ENCODE data around the gene MYH7.
"Not testable (repeated sequence)": the region's sequence is repeated elsewhere in the genome, so short reads cannot be mapped to it uniquely, and the experiment has no call there.

Gene MYH7

DNA sequence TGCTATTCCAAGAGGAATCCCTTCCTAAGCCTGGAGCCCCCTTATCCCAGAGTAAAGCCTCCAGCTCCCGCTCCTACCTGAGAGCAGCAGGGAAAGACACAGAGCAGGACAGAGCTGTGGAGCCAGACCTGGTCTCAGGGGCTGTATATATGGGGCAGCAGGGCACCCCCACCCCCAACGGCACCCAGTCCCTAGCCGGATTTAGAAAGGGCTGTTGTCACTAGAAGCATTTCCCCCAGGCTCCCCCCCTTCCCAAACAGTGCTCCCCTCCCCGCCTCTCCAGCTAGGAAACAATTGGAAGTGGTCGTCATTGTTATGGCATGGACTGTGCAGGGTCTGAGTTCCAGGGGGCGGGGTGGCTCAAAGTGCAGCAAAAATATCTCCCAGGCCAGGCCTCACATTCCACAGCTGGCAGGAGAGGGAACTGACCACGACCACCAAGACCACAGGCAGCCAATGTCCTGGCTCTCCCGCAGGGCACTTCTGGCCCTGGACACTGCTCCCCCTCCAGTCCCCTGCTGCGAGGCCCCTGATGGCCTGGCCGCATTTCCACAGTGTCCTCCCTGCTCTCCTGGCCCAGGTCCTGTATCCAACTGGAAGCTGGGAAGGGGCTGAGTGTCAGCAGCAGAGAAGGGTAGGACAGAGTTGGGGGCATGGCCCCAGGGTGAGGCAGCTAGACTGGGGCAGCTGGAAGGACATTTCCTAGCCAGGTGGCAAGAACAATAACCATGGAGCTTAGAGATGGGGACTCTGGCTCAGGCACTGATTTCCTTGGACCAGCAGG is at the start of gene MYH7:
Gene MYH7, minus strand, starts transcription at position 118 of the 784 bp plus-strand sequence. CDS start 1,928 bp downstream, outside the sequence.
- DNase-seq: no peak

DNA sequence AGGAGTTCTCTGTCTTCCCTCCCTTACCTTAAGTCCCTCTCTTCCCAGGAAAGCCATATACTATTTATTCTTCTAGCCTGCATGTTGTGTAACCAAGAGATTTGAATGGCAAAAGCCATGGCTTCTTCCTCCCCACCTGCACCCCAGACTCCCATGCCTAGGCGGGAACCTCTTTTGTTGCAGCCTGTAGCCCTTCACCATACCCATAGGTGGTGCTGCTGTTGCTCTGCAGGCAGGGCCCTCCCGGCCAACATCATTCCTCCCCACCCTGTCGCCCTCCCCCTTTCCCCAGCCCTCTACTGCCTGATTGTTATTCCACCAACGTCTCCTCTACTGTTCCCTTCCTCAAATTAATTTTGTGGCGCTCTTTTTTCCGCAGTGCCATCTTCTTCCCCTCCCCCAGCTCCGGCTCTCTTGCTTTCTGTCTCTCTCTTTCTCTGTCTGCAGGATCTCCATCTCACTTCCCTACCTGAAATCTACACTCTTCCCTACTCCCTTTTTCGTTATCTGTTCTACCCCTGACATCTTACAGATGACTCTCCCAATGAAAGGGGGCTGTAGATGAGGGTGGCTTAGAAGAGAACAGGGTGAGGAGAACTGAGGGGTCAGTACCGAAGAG is 47.9 kb upstream of the MYH7 start:
- no peak for DNase-seq

DNA sequence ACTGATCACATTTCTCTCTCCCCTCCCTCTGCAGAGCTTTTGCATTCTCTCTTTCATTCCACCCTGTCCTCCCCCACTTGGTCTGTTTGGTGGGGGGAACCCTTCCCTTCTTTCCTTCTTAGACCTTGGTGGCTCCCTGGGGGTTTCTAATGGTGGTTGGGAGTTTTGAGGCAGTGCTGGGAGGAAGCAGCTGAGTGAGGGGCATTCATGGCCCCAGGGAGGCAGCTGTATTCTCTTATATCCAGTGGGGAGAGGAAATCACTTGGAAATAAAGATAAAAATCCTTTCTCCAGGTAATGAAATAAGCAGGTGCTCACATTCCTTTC is 47.3 kb upstream of the MYH7 start:
- no peak for DNase-seq

DNA sequence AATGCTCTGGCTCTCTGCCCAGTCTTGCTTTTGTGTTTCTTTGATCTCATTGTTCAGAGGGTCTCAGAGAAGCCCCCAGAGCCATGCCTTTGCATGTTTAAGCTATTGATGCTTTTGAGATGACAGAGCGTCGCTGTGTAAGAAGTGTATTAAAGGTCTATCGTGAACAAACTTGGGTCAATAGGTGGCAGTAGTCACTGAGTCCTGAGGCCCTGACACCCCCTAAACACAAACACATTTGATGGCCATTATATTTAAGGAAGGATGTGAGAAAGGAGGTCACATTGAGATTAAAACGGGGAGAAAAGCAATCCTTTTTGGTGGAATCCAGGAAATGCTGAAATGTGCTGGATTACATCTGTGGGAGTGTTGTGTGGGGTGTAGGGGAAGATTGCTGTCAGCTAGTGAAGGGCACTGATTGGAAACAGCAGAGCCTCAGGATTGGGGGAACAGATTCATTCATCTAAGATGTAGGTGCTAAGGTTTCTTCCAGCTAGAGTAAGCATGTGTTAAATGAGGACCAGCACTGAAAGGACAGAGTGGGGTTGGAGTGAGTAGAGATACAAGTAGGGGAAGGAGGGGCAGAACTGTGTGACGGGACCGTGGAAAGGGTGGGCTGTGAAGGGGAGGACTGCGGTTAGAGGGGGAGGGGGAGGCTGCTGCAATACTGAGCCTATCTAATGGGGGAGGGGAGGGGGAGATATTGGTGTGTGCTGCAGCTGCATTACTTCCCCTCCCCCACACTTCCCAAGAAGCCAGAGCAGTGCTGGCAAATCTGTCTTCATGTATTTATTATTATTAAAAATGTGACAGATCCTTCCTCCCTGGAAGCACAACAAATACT is 46.7 kb upstream of the MYH7 start:
- no peak for DNase-seq

DNA sequence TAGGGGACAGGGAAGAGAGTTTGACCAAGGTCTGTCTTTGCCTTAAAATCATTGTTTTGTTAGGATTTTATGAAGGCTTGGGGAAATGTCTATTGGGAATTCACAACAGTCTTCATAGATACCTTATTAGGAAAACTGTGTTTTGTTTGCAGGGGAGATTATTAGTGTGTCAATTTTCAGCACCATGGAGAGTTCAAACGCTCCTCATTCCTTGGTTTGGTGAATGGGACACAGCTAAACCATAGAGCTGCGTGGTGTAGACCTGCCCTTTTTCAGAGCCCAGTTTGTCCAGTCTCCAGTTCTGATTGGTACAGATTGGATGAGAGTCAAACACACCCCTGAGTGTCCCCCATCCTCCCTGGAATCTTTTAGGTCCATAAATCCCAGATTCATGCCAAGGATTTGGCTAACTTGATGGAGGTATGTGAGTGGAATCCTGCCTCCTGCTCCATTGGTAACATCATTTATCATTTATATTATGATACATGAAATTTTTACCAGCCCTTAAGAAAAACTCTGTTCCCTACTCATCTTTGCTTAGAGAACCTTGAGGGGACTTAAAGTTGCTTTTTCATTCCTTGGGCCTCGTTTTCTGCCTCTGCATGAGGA is 46.0 kb upstream of the MYH7 start:
- no peak for DNase-seq

DNA sequence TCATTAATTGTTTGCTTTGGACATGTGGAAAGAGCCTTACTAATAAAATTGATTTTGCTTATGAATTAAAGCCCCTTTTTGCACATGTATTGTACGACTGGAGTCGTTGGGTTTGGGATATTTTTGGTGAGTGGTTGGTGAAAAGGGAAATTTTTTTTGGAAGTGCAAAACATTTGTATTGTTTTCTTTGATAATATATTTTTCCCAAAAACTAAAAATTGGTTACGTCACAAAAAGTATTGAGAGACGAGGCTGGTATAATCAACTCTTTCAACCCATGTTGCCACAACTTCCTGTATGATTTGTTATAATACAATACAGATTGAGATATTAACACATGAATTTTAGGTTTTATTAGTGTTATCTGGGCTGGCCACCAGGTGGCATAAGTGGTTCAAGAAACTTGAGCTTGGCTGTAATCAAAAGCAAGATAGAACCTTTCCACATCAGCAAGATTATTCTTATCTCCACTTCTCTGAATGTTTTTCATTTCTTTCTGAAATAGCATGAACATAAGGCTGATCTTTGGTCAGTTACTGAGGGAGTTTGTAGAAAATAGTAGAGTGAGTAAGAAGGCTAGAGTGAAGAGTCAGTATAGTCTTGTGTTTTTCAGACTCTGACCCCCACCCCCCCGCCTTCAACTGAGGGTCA is 42.8 kb upstream of the MYH7 start:
- DNase-seq: no peak

DNA sequence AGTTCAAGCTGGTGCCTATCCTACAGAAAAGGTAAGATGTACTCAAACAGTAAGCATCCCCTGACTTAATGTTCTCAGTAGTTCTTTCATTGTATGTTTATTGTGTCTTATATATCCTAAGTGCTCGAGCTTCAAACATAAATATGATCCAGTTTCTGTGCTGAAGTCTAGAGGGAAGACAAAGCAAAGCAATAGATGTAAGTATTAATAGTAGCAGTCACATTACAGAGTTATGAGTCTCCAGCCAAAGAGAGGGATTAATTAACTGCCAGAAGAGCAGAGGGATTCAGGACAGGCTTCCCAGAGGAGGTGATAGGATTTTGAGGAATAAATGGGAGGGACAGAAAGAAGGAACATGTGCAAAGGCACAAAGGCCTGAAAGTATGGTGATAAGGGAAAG is 35.5 kb upstream of the MYH7 start:
- no peak for DNase-seq

DNA sequence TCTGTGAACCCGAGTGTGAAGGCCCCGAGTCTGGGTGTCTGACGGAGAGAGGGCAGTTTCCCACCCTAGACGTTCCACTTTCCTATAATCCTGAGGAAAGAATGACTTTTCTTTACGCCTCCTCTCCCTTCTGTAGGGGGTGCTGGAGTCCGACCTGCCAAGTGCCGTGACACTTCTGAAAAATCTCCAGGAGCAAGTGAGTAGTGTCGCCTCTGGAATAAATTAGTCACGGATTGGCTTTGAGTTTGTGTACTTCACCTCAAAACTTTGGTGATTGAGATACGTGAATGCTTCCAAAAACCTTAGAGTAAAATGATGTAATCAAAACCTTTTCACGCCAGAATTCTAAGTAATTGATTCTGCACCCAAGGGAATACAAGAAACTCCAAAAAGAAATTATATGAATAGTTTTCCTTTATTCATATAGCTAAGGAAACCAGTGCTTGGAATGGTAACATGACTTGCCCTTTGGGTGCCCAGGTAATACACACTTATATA is 34.5 kb upstream of the MYH7 start:
- DNase-seq: no peak

DNA sequence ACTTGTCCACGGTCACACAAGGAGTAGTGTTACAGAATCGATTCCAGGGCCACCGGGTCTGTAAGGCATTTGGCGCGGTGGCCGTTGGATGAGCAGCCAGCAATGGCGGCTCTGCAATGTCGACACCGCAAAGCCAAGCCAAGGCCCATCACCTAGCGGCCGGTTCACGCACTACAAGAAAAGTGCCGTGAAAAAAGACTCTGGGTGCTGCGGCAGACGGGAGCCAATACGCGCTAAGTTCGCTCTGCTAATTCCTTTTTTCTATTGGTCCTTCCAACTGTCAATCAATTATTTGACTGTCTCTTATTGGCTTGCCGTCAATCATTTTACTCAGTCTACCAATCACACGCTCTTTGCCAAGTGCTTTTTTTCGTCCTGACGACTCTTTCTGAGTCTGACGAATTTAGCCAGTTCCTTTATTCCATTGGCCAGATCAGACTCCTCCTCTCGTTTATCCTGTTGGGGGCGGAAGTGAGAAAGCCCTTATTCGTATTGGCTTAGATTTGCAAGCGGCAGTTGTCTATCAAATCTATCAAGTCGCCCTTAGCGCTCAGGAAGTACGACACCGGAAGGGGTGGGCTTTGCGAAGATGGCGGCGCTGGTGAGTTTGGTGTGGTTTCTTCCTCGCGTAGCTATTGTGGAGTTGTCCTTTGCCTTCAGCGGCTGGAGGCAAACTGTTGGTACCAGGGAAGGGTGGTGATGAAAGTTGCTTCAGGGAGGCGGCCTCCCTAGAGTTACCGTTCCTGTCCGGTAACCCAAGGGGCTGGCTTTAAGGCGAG is 33.9 kb upstream of the MYH7 start, which contains the start of gene NGDN:
Gene NGDN, plus strand, starts transcription at position 577 of the 779 bp plus-strand sequence. Its CDS starts 13 bp downstream, at position 590.
- peak; percentile 96 for DNase-seq

DNA sequence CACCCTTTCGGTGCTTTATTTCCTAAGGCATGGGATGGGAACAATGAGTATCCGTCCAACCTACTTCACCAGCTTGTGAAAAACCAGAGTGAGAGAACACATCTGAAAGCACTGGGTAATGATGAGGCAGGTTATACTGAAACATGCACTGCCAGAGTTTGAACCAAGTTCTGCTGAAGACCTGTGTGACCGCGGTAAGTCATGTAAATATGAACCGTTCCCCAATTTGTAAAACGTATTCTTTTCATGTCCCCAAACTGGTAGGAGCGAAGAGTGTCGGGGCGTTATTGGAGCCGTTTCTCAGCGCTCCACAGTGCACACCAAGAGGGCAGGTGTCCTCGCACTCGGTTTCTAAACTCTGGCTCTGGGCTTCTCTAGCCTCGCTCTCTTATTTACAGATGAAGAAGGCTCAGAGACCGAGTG is 33.3 kb upstream of the MYH7 start:
- DNase-seq: no peak

DNA sequence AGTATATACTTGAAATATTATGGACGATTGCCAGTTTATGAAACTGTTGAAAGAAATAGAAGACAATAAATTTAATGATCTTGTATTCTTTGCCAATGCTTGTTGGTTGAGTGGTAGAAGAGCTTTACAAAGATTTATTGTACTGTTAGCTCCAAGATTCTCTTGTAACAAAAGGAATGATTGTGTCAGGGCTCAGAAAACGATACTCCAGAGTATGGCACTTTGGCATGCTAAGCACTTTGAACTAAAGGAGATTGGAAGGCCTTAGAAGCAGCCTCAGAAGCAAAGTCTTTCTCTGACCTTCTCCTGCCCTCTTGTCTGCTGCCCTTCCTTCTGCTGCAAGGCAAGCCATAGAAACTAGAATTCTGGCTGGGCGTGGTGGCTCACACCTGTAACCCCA is 29.8 kb upstream of the MYH7 start:
- no peak for DNase-seq

DNA sequence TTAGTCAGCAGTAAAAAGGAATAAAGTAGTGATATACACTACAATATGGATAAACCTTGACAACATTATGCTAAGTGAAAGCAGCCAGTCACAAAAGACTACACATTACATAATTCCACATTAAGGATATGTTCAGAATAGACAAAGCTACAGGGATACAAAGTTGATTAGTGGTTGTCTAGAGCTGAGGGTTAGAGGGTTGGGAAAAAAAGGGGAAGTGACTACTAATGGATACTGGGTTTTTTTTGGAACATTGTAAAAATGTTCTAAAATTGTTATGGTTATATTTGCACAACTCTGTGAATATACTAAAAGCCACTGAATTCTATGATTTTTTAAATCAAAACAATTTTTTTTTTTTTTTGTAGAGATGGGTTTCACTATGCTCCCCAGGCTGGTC is 29.2 kb upstream of the MYH7 start:
- no peak for DNase-seq

DNA sequence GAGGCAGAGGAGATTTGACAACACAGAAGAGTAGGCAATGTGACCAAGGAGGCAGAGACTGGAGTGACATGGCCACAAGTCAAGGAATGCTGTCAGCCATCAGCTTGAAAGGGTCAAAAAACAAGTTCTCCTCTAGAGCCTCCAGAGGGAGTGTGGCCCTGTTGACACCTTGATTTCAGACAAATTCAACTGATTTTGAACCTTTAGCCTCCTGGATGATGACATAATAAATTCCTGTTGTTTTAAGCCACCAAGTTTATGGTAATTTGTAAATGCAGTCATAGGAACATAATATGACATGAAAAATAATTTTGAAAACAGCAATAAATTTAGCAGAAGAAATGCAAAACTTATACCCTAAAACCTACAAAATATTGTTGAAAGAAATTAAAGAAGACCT is 25.5 kb upstream of the MYH7 start:
- no peak for DNase-seq

DNA sequence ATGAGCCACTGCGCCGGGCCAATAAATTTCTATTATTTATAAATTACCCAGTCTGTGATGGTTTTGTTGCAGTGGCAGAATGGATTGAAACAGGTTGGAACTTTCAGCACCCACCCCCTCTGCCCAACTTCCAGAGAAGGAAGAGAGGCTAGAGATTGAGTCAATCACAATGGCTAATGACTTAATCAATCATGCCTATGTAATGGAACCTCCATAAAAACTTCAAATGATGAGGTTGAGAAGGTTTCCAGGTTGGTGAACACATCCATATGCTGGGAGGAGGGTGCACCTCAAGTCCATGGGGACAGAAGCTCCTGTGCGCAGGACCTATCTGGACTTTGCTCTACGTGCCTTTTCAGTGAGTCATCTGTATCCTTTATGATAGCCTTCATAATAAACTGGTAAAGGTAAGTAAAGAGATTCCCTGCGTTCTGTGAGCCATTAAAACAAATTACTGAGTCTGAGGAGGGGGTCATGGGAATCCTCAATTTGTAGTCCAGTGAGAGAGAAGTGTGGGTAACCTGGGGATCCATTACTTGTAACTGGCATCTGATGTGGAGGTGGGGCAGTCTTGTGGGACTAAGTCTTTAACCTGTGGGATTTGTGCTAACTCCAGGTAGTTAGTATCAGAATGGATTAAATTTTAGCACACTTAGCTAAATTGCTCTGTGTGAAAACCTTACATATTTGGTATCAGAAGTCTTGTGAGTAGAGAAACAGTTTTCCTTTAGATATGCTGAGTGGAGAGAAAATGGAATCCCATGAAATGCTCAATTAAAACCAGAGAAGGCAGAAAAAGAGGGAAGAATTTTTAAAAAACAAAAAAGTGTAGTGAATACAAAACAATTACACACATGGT is 22.4 kb upstream of the MYH7 start:
- no peak for DNase-seq

DNA sequence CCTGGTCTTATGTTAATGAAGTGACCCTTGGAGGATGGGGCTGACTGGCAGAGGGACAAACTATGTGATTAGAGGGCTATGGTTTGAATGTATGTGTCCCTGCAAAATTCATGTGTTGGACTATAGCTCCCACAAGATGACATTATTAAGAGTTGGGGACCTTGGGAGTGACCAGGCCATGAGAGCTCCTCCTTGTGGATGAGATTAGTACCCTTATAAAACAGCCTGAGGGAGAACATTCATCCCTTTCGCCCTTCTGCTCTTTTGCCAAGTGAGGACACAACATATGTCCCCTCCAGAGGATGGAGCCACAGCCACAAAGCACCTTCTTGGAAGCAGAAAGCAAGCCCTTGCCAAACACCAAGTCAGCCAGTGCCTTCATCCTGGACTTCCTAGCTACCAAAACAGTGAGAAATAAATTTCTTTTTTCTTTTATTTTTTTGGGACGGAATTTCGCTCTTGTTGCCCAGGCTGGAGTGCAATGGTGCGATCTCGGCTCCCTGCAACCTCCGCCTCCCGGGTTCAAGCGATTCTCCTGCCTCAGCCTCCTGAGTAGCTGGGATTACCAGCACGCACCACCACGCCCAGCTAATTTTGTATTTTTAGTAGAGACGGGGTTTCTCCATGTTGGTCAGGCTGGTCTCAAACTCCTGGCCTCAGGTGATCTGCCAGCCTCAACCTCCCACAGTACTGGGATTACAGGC is 21.6 kb upstream of the MYH7 start:
- DNase-seq: not testable (repeated sequence)

DNA sequence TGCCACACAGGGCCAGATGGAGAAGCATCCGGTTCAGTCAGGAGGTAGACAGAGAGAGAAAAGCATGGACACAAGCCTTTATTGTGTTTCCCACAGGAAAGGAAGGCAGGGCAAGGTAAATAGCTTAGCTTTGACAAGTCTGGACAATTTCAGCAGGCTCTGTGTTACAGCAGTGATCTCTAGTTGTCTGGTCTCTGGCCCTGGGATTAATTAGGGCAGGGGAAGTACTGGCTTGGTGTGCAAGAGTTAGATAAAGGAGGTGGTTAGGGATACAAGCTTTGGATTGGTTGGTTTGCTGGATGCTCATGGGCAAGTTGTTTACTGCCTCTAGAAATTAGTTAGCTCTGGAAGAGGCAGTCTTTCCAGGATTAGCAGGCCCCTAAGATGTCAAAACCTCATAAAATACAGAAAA is 19.0 kb upstream of the MYH7 start:
- DNase-seq: peak; percentile 42

DNA sequence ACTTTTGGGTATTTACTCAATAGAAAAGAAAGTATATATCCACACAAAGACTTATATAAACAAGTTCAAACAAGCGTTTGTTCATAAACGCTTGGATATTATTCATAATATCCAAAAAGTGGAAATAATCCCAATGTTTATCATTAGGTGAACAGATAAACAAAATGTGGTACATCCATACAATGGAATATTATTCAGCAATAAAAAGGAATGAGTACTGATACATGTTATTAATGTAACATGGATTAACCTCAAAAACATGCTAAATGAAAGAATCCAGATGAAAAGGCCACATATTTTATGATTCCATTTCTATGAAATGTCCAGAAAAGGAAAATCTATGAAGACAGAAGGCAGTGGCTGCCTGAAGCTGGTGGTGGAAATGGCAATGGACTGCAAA is 16.8 kb upstream of the MYH7 start:
- no peak for DNase-seq

DNA sequence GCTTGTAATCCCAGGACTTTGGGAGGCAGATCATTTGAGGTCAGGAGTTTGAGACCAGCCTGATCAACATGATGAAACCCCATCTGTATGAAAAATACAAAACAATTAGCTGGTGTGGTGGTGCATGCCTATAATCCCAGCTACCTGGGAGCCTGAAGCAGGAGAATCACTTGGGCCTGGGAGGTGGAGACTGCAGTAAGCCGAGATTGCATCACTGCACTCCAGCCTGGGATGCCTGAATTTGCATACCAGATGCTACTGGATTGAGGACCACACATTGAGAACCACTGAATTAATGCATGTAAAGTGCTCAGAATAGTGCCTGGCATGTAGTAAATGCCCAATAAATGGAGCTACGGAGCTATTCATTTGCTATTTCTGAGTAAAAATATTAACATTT is 14.9 kb upstream of the MYH7 start:
- no peak for DNase-seq

DNA sequence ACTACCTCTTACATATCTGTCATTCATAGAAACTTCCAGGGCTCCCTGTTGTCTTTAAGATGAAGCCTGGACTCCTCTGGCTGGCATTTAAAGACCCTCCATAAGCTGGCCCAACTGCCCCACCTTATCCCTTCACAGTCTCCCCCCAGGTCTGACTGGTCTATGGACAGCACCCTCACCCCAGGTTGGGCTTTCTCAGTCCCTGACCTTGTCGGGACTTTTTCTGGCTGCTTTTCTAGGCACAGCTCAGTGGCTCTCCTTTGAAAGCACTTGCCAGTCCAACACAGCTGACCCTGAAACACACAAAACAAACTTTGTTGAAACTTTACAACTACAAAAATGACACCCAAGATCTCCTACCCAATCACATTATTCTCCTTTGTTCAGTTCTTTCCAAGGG is 13.9 kb upstream of the MYH7 start:
- no peak for DNase-seq

Data from GDM1 (cell line).